HFFc6 (cell line): ENCODE measurements around the gene MORC4. TPM values are rescaled to one million over a fixed set of nuclear protein-coding genes. Genes with fewer than 3 reads are reported as not detected.

ENCODE experiments used
- DNase-seq: peaks from one replicate; pipeline ENCODE4 v3.0.0-alpha.2; 2018
- H3K27ac Mint-ChIP-seq: 2 replicates; pipeline ENCODE4 v1.8.0; 2020; ENCODE audit warnings: mild to moderate bottlenecking, mixed read lengths
- H3K27me3 Mint-ChIP-seq: 2 replicates; pipeline ENCODE4 v1.8.0; 2021; ENCODE audit warnings: mild to moderate bottlenecking, moderate library complexity, mixed read lengths; ENCODE audit not compliant: insufficient read depth
- H3K36me3 Mint-ChIP-seq: 2 replicates; pipeline ENCODE4 v1.8.0; 2021; ENCODE audit warnings: low read depth, mixed read lengths
- H3K4me1 Mint-ChIP-seq: 2 replicates; pipeline ENCODE4 v1.8.0; 2020; ENCODE audit warnings: low read depth, mixed read lengths
- H3K4me3 Mint-ChIP-seq: 2 replicates; pipeline ENCODE4 v1.8.0; 2020; ENCODE audit warnings: mild to moderate bottlenecking, moderate library complexity, mixed read lengths
- H3K9me3 Mint-ChIP-seq: 2 replicates; pipeline ENCODE4 v1.8.0; 2020; ENCODE audit warnings: mild to moderate bottlenecking, mixed read lengths
- long read RNA-seq: library from polyadenylated mRNA; unstranded; transcript quantifications from one replicate; pipeline ENCODE4 v2.0.0, GENCODE V29; 2019
- total RNA-seq, 6 experiments: library from RNA; stranded (reverse); fragmentation: NEBNext Ultra II Directional; extraction: Animal tissue kit (Norgen Biotek cat#: 25700); gene quantifications; 2 replicates in 1 of 6; 3 replicates in 5 of 6; pipeline ENCODE4 v1.2.3, GENCODE V29; 2021
- TF ChIP-seq, protein P1 (sequence below): fragments of 200-600 bp; sonication (generic); IDR thresholded peaks from 2 replicates; pipeline ENCODE4 v1.5.0; 2021; ENCODE audit warnings: antibody characterized with exemption, mild to moderate bottlenecking

The MORC4 gene
- 10 to 100 TPM; 23.6 to 27.7 (median 25.4) TPM for total RNA-seq
- long read RNA-seq, partial matches to known transcripts, result 13 of 18 reads
- long read RNA-seq, other reads (novel, unspliced or antisense), result 5 of 18 reads

DNA sequence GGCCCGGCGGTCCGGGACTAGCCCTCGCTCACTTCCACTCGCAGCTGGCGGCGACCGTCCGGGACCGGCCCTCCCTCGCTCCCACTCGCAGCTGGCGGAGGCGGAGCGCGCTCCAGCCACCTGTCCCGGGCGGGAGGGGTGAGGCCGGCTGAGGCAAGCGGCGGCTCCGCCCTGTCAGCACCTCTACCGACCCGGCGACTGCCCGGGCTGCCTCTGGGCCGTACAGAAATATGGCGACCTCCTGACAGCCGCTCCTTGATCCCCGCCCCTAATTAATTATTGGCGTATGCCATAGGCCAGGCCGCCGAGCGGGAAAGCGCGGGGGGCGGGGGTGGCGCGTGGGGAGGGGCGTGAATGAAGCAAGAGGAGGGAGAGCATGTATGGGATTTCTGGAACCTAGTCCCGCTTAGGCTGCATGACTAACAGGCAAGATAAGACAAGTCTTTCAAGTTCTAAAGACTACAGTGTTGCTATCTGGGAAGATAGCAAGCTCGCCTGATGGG is at the start of gene MORC4:
TSS of gene MORC4 (minus strand) at position 200 of the 503 bp plus-strand sequence. CDS start 243 bp downstream, outside the sequence.
- TF ChIP-seq, protein P1, sequence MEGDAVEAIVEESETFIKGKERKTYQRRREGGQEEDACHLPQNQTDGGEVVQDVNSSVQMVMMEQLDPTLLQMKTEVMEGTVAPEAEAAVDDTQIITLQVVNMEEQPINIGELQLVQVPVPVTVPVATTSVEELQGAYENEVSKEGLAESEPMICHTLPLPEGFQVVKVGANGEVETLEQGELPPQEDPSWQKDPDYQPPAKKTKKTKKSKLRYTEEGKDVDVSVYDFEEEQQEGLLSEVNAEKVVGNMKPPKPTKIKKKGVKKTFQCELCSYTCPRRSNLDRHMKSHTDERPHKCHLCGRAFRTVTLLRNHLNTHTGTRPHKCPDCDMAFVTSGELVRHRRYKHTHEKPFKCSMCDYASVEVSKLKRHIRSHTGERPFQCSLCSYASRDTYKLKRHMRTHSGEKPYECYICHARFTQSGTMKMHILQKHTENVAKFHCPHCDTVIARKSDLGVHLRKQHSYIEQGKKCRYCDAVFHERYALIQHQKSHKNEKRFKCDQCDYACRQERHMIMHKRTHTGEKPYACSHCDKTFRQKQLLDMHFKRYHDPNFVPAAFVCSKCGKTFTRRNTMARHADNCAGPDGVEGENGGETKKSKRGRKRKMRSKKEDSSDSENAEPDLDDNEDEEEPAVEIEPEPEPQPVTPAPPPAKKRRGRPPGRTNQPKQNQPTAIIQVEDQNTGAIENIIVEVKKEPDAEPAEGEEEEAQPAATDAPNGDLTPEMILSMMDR, result no peak
- H3K36me3 Mint-ChIP-seq, result peaks cover 4% of the 10 kb centered on the region; the same call in 1 of the 2 replicates
- peak within 1 kb of the TSS; percentile 91 for H3K4me3 Mint-ChIP-seq
- no peaks in the 10 kb centered on the region; the same call in none of the 2 replicates for H3K27me3 Mint-ChIP-seq
- H3K4me1 Mint-ChIP-seq, result peaks cover 16% of the 10 kb centered on the region
- peak; percentile 58 for DNase-seq
- H3K9me3 Mint-ChIP-seq, result no peaks in the 10 kb centered on the region
- peak within 1 kb of the TSS; percentile 76 for H3K27ac Mint-ChIP-seq

DNA sequence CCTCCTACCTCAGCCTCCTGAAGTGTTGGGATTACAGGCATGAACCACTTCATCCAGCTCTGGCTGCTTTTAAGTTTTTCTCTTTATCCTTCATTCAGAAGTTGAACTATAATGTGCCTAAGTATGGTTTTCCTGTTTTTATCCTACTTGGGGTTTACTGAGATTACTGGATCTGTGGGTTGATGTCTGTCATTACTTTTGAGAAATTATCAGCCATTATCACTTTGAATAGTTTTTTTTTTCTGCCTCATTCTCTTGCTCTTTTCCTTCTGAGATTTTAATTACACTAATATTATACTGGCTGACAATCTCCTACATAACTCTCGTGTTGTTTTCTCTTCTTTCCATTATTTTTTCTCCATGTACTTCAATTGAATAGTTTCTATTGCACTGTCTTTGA is 47.6 kb upstream of the MORC4 start:
- no peaks in the 10 kb centered on the region for H3K4me1 Mint-ChIP-seq
- peaks cover 6% of the 10 kb centered on the region; the same call in 1 of the 2 replicates for H3K27me3 Mint-ChIP-seq
- no peak for DNase-seq
- H3K4me3 Mint-ChIP-seq, result no peak overlapping the region
- H3K27ac Mint-ChIP-seq, result no peak overlapping the region
- no peaks in the 10 kb centered on the region for H3K9me3 Mint-ChIP-seq
- TF ChIP-seq, protein P1, result no peak
- H3K36me3 Mint-ChIP-seq, result no peaks in the 10 kb centered on the region

DNA sequence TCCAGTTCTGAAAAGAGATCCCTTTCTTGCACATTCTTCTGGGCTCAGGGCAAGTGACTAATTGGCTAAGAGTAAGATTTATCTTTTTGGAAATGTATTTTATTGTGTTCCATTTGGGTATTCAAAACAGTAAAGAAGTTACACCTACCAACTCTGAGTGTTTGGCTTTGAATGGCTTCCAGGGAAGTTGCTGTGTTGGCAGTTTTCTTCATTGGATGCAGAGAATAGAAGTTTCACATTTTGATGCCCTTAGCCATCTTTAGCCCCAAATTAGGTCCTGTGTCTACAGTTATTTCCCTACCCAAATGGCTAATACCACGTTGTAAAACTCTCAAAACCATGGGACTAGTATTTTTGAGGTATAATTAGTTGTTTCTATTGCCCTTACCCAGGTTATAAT is 29.7 kb upstream of the MORC4 start:
- Mint-ChIP-seq H3K4me1 (no peaks in the 10 kb centered on the region), H3K36me3 (no peaks in the 10 kb centered on the region)

DNA sequence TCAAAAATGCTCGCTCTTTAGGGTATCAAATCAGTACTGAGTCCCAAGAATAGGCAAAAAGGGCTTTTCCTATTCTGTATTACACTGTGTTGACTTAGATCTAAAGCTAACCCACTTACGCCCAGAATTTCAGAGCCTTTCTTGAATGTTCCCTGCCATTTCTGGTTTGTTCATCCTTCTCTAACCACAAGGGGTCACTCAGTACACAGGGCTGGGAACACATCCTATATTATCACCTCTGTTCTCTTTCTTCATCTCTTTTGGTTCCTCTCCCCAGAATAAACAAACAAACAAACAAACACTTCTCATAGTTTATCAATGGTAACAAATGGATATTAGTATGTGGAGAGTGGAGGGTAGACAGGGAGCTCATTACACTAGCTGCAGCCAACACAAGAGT is 25.5 kb upstream of the MORC4 start:
- H3K4me3 Mint-ChIP-seq, result no peak overlapping the region
- TF ChIP-seq, protein P1, result peak; percentile 73
- H3K27me3 Mint-ChIP-seq, result peaks cover 3% of the 10 kb centered on the region; the same call in 1 of the 2 replicates
- peak; percentile 4 for DNase-seq
- no peak overlapping the region for H3K27ac Mint-ChIP-seq
- H3K9me3 Mint-ChIP-seq, result no peaks in the 10 kb centered on the region
- no peaks in the 10 kb centered on the region for H3K4me1 Mint-ChIP-seq
- no peaks in the 10 kb centered on the region for H3K36me3 Mint-ChIP-seq

More for the DNA sequence above, 29.7 kb upstream of the MORC4 start:
- H3K27ac Mint-ChIP-seq, result no peak overlapping the region
- peaks cover 3% of the 10 kb centered on the region for H3K27me3 Mint-ChIP-seq
- TF ChIP-seq, protein P1, result no peak
- no peak overlapping the region for H3K4me3 Mint-ChIP-seq
- no peak for DNase-seq
- no peaks in the 10 kb centered on the region for H3K9me3 Mint-ChIP-seq

DNA sequence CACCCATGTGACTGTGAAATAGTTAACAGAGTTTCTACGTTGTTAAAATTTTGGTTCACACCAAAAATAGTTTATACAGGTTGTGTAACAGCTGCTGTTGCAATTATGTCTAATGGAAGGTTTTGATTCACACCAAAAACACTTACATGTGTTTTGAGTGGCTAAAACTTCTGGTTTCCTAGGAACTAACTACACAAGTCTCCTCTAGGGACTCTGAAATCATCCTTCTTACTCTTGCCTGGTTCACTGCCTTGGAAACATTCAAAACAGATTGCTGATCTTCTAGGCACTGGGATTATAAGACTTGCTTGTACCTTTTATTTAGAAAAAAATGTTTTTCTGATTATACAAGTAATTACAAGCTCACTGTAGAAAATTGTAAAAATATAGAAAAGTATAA is 14.9 kb upstream of the MORC4 start:
- TF ChIP-seq, protein P1, result no peak

More for the DNA sequence above, 14.9 kb upstream of the MORC4 start:
- H3K36me3 Mint-ChIP-seq, result no peaks in the 10 kb centered on the region
- no peak overlapping the region for H3K4me3 Mint-ChIP-seq
- H3K4me1 Mint-ChIP-seq, result no peaks in the 10 kb centered on the region
- H3K9me3 Mint-ChIP-seq, result no peaks in the 10 kb centered on the region
- no peak for DNase-seq
- H3K27me3 Mint-ChIP-seq, result peaks cover 2% of the 10 kb centered on the region
- H3K27ac Mint-ChIP-seq, result no peak overlapping the region
